Glomerular endothelial cell (primary cell): Measurements from ENCODE around the gene KANSL3. TPM values are rescaled to one million over a fixed set of nuclear protein-coding genes. Genes with fewer than 3 reads are reported as not detected.
"Not testable (repeated sequence)": the region's sequence is repeated elsewhere in the genome, so short reads cannot be mapped to it uniquely, and the experiment has no call there.

Source experiments
- DNase-seq: peaks from one replicate; pipeline ENCODE4 v3.0.0-alpha.2; 2011; ENCODE audit warnings: low read depth, low spot score; ENCODE audit errors: extremely low read depth
- total RNA-seq: library from RNA; depleted of rRNA; stranded (reverse); fragments of >200 nt; gene quantifications from 2 replicates; pipeline ENCODE4 v1.2.3, GENCODE V29; 2015

Gene KANSL3
- total RNA-seq, 1 donor from 2014 or later, result 27.4 TPM

DNA sequence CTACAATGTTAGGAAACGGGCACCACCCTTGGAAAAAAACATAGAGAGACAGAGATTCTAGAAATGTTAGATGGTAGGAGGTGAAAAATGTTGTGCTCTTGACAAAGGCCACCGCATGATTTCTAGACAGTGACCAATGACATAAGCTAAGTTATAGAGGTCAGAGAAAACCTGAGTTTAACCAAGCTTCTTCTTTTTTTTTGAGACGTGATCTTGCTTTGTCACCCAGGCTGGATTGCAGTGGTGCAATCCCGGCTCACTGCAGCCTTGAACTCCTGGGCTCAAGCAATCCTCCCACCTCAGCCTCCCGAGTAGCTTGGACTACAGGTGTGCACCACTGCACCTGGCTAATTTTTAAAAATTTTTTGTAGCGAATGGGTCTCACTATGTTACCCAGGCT is 17.4 kb upstream of the KANSL3 start:
- DNase-seq, result no peak

DNA sequence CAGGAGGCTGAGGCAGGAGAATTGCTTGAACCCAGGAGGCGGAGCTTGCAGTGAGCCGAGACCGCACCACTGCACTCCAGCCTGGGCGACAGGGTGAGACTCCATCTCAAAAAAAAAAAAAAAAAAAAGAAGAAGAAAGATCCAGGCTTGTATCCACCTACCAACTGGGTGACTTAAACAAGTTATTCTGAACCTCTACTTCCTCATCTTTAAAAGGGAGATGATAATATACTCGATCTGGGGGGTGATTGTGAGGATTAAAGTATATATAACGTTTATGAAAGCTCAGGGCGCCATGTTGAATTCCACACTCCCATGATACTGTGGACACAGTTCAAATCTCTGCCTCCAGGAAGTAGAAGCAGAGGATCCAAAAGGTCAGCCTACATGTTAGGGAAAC is 16.7 kb upstream of the KANSL3 start:
- DNase-seq, result not testable (repeated sequence)

DNA sequence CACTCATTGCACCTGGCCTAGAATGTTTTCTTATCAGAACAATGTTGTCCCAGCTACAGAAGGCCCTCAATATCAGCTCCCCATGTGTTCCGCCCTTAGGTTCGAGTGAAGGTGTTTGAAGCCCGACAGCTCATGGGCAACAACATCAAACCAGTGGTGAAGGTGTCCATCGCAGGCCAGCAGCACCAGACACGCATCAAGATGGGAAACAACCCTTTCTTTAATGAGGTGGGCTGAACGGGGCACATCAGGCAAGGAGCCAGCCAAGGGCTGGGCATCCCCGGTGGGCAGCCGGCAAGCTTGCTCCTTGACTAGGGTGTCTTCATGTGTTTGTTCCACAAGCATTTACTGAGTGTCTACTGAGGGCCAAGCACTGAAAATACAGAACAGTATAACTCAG is 13.7 kb upstream of the KANSL3 start:
- no peak for DNase-seq

DNA sequence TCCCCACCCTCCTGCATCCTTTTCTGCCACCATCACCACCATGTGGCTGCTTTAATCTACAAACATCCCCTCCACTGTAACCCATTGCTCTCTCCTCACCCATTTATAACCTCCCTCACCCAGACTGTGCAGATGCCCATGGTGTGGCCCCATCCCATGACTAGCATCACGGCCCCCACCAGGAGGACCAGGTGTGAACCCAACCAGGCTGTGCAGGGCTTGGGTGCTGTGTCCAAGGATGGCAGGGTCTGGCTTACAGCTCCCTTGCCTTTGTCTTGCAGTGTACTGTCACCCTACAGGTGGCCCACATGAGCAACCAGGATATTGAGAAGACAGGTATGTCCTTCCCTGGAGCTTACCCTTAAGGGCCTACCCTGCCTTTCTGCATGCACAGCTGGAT is 11.2 kb upstream of the KANSL3 start:
- DNase-seq, result no peak

DNA sequence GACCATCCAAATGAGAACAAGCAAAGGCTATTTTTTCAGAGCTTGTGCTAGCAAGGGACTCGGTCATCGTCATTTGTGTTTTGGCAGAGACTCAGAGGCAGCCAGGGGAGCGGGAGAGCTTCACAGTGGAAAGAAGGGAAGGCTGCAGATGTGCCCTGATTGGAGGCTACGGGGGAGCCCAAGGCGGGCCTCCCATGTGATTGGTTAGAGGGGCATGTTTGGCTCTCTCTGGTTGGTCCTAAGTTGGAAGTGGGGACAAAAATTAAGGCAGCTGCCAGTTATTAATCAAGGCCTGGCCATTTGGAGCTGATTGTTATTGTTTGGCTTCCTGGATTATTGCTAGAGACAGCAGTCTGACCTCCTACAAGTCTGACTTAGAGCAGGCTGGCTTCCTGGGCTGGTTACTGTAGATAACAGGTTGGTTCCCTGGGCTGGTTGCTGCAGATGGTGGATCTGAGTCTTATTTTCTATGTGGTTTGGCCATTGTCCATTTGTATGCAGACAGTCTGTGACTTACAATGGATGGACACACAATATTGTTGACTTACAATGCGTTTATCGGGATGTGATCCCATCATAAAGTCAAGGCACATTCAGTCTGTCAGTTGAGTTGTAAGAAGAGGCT is 10.3 kb upstream of the KANSL3 start:
- no peak for DNase-seq

DNA sequence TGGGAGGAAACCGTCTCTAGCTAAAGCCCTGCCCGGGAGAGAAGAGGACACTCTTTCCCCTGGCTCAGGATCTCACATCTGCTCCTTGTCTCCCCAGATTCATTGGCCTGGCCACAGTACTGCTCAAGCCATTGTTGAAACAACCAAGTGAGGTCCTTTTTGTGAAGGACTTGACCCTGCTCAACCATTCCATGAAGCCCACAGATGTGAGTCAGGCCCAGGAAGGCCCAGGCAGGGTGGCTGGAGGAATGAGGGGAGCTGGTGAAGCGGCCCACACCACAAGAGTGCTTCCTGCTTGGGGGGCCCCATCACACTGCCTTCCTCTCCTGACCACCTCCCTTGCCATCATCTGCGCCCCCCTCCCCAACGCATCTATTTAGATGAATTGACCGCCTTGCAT is 9.6 kb upstream of the KANSL3 start:
- no peak for DNase-seq

DNA sequence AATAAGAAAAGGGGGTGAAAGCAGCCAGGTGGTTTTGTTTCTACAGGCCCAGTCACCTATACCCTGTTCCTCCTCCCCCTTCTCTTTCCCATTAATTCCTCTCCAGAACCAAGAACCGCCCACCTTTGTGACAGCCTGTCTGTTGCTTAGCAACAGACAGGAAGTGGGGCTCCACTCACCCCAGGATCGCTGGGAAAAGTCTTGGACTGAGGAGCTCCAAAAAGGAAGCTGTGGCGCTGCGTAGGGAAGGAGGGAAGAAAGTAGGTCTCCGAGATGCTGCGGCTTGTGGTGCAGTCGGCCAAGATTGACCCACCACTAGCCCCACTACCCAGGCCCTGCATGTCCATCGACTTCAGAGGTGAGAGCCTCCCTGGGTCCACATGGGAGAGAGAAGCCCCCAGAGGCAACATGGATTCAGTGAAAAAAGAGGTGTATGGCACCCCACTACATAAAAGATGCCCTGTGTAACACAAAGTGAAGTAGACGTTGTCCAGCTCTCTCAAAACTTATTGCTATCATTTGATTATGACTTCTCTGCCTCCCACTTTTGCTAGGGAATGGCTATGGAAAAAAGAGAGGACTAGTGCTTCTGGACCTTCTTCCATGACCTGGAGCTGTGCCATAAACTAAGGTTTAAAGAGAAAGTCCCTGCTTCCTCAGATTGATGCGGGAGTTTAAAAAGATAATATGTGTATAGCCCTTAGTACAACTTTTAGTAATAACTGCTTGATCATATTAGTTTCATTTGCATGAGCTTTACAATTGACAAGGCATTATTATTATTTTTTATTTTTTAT is 4.7 kb upstream of the KANSL3 start, which contains the start of gene FER1L5:
TSS of gene FER1L5 (plus strand) at position 201 of the 797 bp plus-strand sequence. CDS start at position 274, 73 bp downstream.
- no peak for DNase-seq

DNA sequence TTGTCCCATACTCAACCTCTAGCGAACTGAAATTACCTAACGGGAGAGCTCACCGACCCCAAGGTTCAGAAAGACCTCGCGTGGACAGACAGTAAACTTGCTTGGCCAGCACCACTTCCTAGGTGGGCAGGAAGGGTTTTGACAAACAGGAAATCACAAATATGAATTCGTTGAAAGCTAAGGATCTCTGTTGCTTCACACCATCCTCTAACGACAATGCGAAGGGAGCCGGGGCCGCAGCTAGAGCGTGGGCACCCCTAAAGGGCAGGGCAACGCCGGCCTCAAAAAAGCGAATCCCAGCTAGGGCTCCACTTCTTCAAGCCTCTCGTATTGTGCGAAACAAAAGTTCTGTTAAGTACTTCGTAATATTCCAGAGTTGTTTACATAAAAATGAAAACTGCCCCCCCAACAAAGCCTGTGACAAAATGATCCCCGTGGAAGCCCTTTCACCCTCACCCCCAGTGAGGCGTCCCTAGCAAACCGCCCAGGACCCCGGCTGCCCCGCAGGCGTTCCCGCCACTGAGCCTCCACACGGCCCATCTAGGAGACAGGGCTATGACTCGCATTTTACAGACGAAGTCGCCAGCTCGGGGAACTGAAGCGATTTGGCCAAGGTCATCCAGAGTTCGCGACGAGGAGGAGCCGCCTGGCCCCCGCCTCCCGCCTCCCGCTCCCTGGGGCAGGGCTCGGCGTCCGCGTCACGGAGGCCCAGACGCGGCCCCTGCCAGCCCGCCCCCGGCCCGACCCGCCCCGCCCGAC is 548 bp downstream of the KANSL3 start:
- DNase-seq, result no peak

DNA sequence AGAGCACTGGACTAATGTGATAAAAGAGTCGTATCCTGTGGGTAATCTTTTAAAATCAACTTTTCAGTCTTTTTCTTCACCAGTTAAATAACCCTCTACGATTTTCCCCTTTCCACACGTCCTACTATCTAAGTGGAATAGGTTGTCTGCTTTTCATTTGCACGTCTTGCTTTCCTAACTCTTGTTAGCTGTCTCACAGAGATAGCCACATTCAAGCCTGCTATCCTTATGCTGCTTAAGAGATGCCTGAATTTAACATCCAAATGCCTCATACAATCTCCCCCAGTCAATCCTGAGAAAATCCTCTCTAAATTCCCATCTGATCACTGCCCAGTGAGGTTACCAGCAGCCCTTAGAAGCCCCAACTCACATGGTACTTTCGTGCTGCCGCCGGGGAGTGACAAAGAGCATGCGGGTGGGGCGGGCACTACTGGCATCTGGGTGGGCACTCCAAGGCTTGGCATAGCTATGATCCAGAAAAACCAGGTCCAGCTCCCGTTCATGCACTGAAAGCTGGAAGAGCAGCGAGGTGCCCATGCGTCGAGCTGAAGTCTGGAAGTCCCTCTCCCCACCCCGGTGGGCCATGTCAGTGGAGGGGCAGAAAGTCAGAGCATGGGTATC is 1.5 kb downstream of the KANSL3 start:
- no peak for DNase-seq

DNA sequence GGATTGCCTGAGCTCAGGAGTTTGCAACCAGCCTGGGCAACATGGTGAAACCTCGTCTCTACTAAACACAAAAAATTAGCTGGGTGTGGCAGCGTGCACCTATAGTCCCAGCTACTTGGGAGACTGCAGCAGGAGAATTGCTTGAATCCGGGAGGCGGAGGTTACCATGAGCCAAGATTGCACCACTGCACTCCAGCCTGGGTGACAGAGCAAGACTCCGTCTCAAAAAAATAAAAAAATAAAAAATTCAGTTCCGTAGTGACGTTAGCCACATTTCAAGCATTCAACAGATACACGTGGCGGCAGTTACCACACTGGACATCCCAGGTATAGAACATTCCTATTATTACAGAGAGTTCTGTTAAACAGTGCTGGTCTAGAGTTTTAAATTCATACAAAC is 4.5 kb downstream of the KANSL3 start:
- DNase-seq, result no peak

DNA sequence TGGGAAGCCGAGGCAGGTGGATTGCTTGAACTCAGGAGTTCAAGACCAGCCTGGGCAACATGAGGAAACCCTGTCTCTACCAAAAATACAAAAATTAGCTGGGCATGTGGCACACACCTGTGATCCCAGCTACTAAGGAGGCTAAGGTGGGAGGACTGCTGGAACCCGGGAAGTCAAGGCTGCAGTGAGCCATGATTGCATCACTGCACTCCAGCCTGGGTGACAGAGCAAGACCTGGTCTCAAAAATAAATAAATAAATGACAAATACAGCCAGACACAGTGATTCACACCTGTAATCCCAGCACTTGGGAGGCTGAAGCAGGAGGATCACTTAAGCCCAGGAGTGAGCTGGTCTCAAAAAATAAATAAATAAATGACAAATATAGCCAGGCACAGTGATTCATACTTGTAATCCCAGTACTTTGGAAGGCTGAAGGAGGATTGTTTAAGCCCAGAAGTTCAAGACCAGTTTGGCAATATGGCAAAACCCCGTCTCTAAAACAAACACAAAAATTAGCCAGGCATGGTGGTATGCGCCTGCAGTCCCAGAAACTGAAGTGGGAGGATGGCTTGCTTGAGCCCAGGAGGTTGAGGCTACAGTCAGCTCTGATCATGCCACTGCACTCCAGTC is 6.2 kb downstream of the KANSL3 start:
- no peak for DNase-seq

DNA sequence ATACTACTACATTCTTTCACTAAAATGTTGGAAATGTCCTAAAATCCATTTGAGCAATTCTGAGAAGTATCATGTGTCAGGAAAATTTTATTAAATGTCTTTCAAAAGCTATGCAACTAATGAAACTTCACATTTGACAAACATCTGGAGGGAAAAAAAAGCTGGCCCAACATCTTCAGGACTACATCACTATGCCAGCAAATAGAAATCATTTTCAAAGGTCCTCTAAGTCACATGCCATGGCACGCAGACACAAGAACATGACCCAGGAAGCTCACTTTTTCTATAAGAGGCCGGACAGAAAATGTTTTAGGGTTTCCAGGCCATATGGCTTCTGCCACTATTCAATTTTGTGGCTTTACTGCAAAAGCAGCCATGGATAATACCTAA is 11.6 kb downstream of the KANSL3 start:
- DNase-seq, result no peak

DNA sequence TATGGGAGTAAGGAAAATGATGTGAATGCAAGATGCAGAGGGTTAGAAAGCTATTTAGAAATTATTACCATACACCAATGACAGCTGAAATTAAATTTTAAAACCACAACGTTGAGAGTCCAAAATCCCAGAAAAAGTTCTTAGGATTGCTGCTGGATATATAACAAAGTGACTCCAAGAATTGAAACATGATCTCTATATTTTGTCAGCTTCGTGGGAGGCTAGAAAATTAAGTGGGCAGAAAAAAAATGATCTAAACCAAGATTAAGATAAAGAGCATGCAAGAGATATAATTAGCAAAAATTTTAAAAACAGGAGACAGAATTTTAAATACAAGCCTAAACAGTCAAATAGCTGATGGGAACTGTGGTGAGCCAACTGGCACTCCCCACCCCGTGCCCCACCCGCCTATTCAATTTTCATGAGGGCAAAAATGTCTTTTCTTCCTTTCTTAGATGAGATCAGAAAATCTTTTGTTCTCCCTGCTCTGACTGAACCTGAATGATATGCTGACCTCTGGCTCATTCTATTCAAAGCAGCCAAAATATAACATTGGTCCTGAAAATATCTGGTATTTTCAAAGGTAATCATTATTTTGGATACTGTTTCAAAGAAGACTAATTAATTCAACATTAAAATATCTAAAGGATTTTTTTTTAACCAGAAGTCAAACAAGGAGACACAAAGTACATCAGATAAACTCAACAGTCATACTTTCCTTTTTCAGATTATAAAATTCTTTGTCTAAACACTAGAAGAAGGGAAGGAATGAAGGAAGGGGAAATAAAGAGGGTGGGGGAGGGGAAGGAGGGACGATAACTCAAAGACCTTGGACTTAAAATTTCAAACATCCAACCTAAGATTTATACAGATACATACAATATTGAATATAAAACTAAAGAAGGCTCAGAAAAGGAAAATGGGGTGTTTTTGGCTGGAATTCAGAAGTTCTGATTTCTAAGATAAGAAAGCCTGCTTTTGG is 12.2 kb downstream of the KANSL3 start:
- no peak for DNase-seq

DNA sequence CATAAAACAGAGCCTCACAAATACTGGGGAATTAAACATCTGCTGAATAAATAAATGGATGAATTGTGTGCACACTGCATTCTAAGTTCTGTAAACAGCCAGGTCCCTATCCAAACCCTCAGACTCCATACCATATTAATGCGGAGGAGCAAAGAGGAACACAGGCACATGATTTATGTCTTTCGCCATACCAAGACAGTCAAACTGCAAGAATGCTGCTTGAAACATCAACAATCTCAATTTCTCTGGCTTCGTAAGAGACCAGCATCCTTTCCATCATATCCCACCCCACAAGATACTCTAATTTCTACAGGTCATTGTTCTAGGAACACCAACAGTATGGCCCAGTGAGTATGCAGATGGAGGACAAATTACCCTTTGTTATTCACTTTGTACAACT is 15.0 kb downstream of the KANSL3 start:
- no peak for DNase-seq

DNA sequence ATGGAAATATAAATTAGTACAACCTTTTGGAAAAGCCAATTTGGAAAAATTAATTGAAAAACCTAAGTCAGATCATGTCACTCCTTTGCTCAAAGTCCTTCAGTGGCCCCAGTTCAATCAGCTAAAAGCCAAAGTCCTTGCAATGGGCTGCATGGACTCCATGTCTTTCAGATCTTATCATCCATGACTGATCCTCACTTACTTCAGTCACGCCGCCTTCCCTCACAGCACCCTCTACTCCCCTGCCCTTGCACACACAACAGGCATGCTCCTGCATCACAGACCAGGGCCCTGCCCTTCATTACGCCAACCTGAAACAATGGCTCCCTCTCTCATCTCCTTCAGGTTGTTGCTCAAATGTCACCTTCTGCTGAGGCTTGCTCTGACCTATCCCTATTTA is 15.6 kb downstream of the KANSL3 start:
- no peak for DNase-seq

DNA sequence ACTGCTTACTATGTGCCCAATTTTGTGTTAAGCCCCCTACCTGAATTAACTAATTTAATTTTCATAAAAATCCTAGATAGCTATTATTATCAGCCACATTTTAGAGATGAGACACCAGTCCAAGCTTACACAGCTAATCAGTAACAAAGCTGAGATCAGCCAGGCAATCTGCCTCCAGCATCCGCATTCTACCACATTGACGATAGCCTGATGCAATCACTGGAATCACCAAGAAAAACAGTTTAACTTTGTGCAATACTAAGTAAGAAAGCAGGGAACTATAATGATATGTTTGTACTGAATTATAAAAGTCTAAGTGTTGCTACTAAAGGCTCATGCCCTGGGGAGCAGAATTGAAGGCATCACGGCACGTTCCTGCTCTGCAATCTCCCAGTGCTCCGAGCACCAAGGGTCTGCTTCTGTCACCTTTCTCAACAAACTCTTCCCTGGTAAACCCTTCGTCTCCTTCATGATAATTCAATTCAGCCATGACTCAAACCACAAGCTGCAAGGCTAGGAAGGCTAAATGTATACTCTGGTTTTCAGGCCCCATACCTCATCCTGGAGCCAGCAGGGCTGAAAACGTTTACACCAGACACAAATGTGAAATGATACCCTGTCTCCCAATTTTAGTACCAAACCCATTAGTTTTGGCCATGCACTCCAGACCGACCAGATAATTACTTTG is 19.4 kb downstream of the KANSL3 start:
- no peak for DNase-seq

DNA sequence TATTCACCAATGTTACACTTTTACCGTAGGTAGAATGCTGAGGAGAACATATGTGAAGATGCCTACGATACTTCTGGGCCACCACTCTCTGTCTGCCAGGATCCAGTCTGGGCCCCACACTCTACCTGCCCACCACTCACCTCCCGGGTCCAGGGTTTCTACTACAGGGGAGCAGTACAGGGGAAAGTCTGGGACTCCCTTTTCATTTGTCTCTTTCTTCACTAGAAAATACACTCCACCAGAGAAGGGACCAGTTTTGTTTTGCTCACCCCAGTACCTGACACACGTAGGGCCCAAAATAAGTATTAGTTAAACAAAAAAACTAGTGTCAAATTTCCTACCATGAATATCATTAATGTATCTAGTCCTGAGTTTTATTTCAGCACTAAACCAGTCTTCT is 21.1 kb downstream of the KANSL3 start:
- DNase-seq, result no peak

DNA sequence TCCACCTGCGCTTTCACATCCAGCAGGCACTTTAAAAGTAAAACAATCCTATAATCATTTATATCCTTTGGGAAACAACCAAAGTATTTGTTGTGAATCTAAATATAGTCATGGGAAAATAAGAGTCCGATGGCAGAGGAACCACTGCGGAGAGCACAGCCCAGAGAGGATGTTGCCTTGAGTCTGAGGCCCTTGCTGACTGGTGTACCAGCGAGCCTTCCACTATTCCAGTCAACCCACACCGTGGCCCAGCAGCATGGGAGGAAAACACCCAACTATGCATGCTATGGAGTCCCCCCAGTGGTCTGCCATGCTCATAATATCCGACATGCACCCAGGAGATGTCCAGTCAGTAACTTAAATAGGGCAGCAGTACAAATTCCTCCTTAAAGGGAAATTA is 21.6 kb downstream of the KANSL3 start:
- no peak for DNase-seq

DNA sequence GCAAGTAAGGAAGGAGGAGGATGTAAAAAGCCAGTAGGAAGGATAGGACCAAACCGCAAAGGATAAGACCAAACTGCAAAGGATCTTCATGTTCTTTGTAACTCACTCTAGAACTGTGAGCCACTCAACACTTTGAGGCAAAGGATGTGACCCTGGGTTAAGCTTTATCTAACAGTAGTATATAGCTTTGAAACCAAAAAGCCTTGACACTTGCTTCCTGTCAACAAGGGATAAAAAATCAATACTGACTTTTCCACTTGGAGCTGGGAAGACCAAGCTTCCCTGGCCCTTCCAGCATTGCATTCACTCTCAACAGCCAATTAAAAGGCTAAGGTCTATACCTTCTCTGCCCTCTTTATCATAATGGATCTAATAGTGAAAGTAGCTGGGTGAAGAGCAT is 22.0 kb downstream of the KANSL3 start:
- DNase-seq, result no peak
